GM18499 (cell line): ENCODE measurements around the gene C8A.

Experiments
- ATAC-seq: cut with Tn5 transposase; IDR thresholded peaks from one replicate; pipeline ENCODE4 v1.9.1; 2021; ENCODE audit warnings: moderate number of reproducible peaks; ENCODE audit not compliant: insufficient read depth, unreplicated experiment

Gene C8A

DNA sequence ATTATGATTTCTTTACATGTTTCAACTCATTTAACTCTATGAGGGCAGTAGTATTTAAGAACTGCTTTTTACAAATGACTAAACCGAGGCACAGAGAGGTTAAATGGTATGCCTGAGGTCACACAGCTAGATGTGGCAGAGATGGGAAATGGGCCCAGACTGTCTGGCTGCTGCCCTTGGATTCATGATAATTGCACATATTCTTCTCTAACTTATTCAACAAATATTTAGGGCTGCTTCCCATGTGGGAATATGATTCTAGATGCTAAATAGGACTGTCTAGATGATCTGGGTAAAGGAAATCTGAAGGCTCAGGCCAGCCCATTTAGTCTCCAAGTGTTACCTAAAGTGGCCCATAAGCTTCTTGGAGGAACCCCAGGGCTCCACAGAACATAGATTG is 26.2 kb downstream of the C8A start:
- no peak for ATAC-seq

DNA sequence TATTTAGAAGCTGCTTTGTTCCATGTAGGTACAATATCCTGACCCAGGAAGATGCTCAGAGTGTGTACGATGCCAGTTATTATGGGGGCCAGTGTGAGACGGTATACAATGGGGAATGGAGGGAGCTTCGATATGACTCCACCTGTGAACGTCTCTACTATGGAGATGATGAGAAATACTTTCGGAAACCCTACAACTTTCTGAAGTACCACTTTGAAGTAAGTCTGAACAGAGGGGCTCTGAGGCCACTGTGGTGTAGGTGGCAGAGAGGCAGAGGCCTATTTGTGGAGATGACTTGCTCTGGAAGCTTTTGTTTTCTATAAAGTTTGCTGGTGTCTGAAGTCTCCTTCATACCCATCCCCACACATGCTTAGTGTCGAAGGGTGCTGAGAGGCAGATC is 26.8 kb downstream of the C8A start:
- ATAC-seq: no peak

DNA sequence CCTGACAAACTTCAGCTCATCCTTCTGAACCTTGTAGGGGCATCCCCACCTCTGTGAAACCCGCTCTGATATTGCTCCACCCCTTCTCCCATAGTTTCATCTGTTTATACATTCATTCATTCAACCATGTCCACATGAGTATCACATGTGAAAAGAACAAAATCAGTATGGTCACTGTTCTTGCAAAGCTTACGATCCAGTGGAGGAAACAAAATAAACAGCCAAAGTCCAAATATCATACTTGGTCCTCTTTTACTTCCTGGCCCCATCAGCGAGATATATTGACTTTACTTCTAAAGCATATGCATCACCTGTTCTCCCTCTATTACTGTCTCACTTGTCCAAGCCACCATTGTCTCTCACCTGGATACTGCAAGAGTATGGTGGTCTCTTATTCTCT is 35.6 kb downstream of the C8A start:
- ATAC-seq: no peak

DNA sequence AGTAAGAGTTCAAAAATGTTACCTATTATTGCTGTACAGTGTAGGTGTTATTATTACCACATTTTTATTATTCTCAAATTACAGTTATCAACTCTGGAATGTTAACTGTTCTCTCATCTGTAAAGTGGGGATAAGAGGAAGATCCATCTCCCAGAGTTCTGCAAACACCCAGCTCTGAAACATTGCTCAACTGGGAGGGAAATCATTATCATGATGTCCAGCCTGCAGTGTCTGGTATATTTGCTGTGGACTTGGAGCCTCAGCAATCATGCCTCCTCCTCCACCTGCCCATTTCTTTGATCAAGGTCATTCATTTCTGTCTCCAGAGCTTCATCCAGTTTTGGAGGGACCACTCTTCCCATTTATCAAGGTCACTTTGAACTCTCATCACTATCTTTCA is 39.4 kb downstream of the C8A start:
- no peak for ATAC-seq

DNA sequence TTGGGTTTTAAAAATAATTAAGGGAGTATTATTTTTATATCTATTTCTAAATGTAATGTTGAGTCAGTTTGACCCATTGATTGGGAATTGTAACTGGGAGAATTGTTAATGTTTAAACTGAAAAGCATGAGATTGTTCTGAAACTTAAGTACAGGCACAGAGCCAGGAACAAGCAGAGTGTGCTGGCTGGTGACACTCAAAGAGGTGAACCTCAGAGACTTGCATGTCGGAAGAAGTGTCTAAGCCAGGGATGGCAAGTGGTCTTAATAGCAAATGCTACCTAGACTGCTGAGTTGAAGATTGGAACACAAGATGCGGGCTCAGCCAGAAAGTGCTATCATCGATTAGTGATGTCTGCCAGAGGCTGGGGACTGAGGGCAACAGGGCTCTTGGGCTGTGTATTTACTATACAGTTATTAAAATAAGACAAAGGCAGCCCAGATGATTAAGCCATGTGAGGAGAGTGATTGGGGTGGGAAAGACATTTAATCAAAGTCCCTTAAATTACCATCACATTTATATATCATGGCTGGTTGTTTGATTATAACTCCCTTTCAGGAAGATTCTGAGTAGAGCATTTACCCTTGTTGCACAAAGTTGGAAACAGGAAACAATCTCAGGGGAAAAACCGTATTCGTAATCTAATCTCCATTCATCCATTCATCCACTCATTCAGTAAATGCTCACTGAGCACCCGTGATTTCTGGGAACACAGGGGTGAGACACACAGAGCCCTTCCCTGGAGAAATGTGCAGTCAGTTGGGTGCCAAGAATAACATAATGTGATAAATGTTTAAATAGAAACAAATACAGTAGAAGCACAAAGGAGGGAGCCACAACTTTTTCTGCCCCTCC is 42.8 kb downstream of the C8A start:
- ATAC-seq: no peak

DNA sequence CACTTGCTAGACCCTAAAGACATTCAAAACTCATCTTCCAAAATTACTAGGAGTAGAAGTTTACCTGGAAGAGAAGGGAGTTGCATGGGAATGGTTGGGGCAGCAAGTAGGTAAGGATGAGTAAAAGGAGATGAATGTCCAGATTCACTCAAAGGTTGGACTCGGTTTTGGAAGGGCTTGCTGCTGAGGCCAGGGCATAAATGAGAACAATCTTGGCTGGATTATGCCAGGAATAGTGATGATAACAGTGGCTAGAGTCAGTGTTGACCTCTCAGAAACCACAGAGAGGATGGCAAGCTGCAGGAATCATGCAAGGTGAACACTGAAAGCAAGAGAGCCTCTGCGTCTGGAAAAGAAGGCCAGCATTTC is 43.4 kb downstream of the C8A start:
- ATAC-seq: no peak

DNA sequence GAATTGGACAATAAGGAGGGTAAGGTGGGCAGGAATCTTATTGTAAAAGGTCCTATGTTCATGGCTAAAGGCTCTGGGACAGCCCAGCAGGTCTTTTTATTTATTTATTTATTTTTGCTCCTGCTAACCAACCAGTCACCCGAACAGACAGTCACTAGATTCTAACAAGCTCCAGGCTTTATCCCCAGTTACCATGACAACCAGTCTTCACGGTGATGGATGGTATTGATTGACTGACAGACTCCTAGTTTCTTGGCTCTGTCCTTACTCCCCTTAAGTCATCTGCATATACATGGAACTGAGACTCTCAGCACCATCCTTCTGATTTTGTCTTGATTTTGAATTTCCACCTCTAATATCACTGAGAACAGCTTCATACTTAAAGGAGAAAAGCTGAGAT is 44.3 kb downstream of the C8A start:
- no peak for ATAC-seq

DNA sequence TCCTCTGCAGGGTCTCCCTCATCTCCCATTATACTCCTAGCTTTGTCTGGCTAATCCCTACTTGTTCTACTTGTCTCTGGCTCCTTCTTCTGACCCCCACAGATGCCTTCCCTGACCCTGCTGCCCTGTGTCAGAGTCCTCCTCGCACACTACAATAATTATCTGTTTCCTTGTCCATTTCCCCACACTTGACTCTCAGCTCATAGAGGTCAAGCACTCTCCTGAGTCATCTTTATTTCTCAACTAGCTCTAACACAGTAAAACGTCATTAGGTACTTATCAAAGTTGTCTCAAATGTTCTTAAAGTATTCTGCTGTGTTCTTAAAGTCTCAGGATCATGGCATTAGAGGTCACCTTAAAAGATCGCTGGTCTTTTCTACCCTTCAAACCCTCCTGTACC is 47.1 kb downstream of the C8A start:
- no peak for ATAC-seq

DNA sequence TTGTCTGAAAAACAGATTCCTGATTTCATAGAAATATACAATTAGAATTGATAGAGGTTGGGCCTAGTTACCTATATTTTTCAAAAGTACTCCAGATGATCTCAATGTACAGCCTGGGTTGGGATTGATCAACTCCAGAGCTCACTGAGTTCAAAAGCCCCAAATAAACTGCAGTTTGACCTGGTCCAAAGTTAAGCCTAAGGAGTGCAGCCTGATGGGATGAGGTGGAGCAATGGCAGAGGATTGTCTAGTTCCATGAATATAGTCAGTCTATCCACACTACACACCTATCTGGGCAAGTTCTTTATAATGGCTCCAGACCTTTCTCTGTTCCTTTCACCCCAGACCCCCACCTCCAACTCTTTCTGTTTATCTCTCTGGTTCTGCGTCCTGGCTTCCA is 49.2 kb downstream of the C8A start:
- ATAC-seq: no peak

DNA sequence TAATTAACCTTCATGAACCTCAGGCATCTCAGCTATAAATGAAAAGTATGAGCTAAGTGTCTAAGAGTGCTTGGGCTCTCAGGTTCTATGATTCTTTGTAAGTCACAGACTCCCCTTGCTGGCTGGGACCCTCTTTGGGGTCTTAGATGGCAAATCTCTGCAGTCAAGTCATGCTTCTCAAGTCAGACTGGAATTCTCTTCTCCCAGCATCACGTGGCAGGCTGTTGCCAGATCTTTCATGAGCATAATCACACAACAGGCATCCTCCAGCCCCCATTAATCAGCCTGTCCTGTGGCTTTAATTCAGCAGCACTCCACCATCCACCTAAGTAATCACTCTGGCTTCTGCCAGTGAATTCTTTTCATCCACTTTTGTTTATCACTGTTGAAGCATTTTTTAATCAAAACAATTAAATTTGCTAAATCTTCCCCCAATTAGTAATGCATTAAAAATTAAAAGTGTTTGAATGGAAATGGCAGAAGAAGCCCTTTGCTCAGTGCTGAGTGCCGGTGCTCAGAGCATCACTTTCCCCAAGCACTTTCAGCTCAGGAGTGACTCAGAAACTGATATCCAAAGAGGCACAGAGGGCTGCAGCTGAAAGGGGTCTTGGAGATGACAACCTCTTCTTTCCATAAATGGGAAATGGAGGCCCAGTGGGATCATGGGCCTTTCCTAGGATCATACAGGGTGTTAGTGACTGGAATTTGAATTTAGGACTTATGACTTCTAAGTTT is 50.2 kb downstream of the C8A start:
- ATAC-seq: no peak

DNA sequence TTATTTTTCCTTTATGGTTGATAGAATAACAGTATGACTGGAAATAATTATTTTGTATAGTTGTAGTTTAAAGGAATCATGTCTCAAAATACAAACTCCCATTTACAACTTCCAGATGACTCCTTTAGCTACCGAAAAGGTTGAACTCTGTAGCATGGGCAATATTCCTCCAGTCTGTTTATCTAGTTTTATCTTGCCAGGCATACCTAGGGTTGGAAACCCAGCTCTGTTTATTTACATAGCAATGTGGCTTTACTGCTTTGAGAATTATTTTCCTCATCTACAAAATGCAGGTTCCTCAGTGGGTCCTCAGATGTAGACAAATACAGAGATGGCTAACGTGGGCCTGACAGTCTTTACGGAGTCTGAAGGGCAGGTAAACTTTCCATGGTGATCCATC is 51.1 kb downstream of the C8A start:
- no peak for ATAC-seq

DNA sequence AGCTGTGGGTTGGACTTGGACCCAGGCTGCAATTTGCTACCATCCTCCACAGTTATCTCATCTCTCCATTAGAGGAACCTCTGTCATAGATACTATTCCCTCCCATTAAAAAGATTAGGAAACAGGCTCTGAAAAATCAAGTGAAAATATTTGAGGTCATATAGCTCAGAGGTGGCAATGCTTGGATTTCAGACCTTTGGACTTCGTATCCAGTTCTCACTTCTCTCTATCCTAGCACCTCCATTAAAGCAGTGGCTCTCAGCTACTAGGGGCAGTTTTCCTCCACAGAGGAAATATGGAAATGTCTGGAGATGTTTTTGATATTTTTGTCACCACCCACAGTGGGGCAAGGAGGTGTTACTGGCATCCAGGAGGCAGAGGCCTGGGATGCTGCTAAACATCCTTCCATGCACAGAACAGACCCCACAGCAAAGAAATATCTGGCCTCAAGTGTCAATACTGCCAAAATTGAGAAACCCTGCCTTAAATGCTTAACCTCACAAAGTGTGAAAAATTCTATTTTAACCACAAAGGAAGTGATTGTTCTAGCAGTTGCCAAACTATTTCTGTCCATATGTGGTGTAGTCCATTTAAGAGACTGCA is 54.1 kb downstream of the C8A start:
- ATAC-seq: no peak

DNA sequence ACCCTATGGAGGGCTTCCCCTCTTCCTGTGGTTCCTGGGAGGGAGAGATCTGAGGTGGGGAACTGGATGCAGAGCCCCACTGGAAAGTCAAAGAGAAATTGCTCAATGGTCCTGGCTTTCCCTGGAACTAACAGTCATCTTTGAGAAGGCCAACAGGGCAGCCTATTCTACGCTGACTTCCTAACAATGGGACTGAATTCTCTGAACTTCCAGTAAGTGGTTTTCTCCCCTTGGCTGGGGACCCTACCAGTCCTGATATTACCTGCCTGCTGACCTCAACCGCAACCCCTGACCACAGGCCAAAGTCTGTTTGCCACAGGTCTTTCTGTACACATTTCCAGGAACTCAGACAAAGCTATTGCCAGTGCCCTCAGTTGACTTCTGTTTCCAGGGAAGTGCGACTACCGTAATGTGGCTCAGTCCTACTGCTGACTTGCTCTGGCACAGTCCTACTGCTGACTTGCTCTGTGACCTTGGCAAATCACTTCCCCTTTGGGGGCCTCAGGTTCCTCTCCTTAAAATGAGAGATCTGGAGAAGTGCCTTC is 55.9 kb downstream of the C8A start:
- ATAC-seq: no peak

DNA sequence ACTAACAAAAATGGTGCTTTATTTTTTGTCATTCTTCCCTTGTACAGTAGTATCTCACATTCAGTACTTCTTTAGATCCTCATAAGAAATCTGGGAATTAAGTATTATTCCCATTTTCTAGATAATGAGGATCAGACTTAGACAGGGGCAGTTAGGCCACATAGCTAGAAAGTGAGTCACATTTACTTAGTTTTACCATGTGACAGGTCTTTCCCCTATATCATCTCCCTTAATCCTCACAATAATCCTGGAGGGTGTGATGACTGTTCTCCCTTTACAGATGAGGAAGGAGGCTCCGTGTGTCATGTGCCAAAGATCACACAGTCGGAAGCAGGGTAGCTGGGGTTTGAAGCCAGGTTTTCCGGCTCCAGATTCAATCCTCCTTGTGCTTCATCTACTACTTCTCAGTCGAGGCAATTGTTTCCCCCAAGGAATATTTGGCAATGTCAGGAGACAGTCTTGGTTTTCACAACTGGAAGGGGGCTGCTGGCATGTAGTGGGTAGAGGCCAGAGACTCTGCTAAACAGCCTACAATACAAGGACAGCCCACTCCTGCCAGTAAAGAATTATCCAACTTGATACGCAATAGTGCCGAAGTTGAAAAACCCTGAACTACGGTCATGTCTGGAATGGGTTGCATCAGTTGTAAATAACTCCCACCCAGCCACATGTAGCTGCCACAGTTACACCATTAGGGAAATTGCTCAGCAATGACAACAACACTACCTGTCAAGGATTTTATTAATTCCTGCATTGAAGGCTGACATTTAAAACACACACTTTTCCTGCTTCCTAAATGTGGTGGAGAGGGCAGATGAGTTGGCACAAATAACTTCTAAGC is 56.7 kb downstream of the C8A start:
- ATAC-seq: no peak

DNA sequence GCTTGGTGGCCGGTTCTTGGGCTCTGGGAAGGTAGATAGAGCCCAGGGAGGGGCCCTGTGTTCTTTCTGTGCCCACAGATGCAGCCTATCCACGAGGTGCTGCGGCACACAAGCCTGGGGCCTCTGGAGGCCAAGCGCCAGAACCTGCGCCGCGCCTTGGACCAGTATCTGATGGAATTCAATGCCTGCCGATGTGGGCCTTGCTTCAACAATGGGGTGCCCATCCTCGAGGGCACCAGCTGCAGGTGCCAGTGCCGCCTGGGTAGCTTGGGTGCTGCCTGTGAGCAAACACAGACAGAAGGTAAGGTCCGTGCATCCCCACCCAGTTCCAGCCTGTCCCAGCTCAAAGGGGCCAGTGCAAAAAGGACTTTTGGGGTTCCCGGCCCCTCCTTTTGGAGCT is 57.7 kb downstream of the C8A start:
- ATAC-seq: no peak

DNA sequence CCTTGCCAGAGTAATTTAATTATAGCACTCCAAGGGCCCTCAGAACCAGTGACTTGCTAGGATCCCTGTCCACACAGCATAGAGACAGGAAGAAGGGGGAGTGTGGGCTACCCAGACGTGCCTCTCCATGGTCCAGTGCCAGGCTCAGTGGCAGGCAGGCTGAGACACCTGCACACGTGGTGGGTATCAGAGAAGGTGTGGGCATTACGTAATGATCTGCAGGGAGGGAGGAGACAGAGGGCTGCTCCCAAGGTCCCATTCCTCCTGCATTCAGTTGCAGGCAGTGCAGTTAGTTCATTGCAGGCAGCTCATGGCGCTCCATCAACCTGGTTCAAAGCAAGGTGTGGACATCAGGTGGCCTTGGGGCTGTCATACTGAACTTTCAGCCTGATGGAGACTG is 61.4 kb downstream of the C8A start:
- no peak for ATAC-seq

DNA sequence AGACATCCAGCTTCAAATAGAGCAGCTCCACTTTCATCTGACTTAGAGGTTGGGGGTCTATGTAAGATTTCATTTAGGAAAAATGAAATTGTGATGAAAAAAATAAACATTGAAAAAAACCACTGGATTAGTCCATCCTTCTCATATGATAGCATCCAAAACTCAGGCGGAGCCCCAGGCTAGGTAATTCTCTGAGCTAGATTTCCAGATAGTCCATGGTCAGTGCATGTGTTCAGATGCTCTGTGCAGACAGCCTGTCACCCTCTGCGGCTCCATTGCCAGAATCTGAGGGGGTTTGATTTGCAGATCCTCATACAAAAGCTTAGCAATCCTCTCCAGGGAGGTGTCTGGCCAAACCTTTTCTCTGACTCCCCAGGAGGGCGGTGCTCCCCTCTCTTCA is 62.0 kb downstream of the C8A start:
- no peak for ATAC-seq

DNA sequence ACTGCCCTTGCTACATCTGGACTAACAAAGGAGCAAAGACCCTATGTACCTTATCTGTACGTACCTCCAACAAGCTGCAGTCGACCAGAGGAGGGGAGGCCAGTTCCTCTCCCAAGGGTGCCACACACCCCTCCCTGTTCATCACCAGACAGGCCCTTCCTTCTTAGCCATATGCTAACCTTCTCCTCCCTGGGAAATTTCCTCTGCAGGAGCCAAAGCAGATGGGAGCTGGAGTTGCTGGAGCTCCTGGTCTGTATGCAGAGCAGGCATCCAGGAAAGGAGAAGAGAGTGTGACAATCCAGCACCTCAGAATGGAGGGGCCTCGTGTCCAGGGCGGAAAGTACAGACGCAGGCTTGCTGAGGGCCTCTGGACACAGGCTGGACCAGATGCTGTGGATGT is 62.8 kb downstream of the C8A start:
- no peak for ATAC-seq

DNA sequence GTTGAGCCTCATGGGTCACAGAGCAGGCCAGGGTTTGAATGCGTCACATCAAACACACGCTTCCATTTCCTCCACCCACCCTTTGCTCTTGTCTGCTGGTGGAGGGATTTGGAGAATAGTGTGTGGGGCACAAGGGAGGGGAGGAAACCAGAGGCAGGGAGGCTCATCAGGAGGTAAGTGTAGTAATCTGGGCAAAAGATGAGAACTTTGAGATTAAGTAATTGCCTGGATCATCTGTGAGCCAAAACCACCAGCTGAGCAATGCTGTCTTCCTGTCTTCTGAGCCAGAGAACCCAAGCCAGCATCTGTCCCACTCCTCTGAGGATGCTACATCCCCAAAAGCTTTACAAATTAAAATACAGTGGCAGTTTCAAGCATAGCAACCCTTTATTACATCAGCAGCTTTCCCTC is 66.0 kb downstream of the C8A start:
- ATAC-seq: no peak

DNA sequence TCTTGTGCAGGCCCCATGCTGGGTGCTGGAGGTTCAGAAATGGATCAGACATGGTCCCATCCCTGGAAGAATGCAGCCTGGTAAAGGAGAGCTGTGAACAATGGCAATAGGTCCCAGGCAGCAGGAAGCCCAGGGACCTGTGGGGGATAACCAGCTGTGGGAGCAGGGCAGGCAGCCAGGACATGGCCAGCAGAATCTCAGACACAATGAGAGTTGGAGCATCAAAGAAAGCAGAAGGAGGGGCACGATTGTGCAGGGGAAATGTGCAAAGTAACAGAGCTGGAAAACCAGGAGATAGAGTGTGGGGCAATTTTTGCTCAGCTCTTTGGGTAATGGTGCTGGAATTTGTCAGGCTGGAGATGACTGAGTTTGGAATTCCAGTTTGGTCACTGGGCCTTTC is 66.9 kb downstream of the C8A start:
- no peak for ATAC-seq
